Measurements from ENCODE around the gene SUCLG2.

DNA sequence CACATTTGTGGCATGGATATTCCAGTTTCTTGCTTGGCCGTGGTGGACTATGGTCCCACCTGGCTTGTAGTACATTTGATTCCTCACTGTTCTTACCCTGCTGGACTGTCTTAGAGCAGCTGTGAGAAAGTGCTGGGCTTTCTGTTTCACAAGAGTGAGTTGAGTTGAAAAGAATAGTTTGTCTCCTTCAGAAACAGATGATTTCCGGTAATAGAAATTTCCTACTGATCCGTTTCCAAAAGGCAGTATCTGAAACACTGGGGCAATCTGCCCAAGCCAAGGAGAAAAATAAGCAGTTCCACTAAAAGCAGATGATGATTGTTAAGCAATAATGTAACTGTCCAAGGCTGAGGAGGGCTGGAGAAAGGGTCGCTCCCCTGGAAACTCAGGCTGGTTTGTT, 96.0 kb downstream of the SUCLG2 start:
- TF ChIP-seq, protein P1, sequence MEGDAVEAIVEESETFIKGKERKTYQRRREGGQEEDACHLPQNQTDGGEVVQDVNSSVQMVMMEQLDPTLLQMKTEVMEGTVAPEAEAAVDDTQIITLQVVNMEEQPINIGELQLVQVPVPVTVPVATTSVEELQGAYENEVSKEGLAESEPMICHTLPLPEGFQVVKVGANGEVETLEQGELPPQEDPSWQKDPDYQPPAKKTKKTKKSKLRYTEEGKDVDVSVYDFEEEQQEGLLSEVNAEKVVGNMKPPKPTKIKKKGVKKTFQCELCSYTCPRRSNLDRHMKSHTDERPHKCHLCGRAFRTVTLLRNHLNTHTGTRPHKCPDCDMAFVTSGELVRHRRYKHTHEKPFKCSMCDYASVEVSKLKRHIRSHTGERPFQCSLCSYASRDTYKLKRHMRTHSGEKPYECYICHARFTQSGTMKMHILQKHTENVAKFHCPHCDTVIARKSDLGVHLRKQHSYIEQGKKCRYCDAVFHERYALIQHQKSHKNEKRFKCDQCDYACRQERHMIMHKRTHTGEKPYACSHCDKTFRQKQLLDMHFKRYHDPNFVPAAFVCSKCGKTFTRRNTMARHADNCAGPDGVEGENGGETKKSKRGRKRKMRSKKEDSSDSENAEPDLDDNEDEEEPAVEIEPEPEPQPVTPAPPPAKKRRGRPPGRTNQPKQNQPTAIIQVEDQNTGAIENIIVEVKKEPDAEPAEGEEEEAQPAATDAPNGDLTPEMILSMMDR (IDR thresholded peaks at IDR 0.05; ENCODE audit: insufficient read depth, low read depth, low read length) = no peak
- no peak for TF ChIP-seq EZH2 (IDR thresholded peaks at IDR 0.05; ENCODE audit: insufficient read depth, low read length)
